A673 (cell line): ENCODE data around the gene PRKG1. TPM values are rescaled to one million over a fixed set of nuclear protein-coding genes. Genes with fewer than 3 reads are reported as not detected.

Experiments
- BruUV-seq: library from RNA; stranded (reverse); fragments of 400-500 nt; replicated peaks from 2 replicates; lab custom pipeline; 2021; lab: Mats Ljungman, UMichigan
- CTCF ChIA-PET: fragments of 300-600 bp; sonication (Branson Sonifier 250); formaldehyde crosslinking; loops from one replicate; lab custom pipeline; 2022; ENCODE audit warnings: antibody characterized with exemption; lab: Charles Lee
- POLR2A ChIA-PET: fragments of 300-600 bp; sonication (Branson Sonifier 250); formaldehyde crosslinking; loops from one replicate; lab custom pipeline; 2022; ENCODE audit warnings: antibody characterized with exemption; ENCODE audit not compliant: low non-redundant PET; lab: Charles Lee
- DNase-seq: peaks from one replicate; pipeline ENCODE4 v3.0.0-alpha.2; 2015; ENCODE audit warnings: low spot score
- H3K27ac ChIP-seq: fragments of 200-600 bp; sonication (generic); 2 replicates; pipeline ENCODE4 v1.5.1; 2016; ENCODE audit warnings: mixed run types, low read depth, mild to moderate bottlenecking, mixed read lengths, antibody characterized with exemption, low read length; ENCODE audit not compliant: poor library complexity, severe bottlenecking
- H3K27me3 ChIP-seq: fragments of 200-600 bp; sonication (generic); replicated peaks from 2 replicates; pipeline ENCODE4 v1.6.1; 2017; ENCODE audit warnings: mixed run types, low read depth, mild to moderate bottlenecking, mixed read lengths, antibody characterized with exemption, low read length; ENCODE audit not compliant: insufficient read depth, poor library complexity
- H3K36me3 ChIP-seq: fragments of 200-600 bp; sonication (generic); 2 replicates; pipeline ENCODE4 v1.6.1; 2016; ENCODE audit warnings: mixed run types, mild to moderate bottlenecking, mixed read lengths, antibody characterized with exemption, low read length; ENCODE audit not compliant: insufficient read depth, poor library complexity, severe bottlenecking
- H3K4me1 ChIP-seq: fragments of 200-600 bp; sonication (generic); 2 replicates; pipeline ENCODE4 v1.6.1; 2017; ENCODE audit warnings: mixed run types, mild to moderate bottlenecking, mixed read lengths, antibody characterized with exemption, low read length; ENCODE audit not compliant: insufficient read depth, poor library complexity, severe bottlenecking
- H3K4me3 ChIP-seq: fragments of 200-600 bp; sonication (generic); 2 replicates; pipeline ENCODE4 v1.5.1; 2016; ENCODE audit warnings: low read depth, mixed run types, mild to moderate bottlenecking, mixed read lengths, low read length; ENCODE audit not compliant: poor library complexity, severe bottlenecking
- H3K9me3 ChIP-seq: fragments of 200-600 bp; sonication (generic); 2 replicates; pipeline ENCODE4 v1.6.1; 2016; ENCODE audit warnings: mixed run types, low read depth, mild to moderate bottlenecking, mixed read lengths, antibody characterized with exemption, low read length; ENCODE audit not compliant: poor library complexity, severe bottlenecking
- CTCF ChIP-seq: fragments of 300-800, 200-600 bp; sonication (generic); conservative IDR thresholded peaks from 2 replicates; pipeline ENCODE4 v1.5.1; 2017; ENCODE audit warnings: low read depth, mild to moderate bottlenecking, antibody characterized with exemption, low read length, moderate library complexity, mixed read lengths
- EZH2 ChIP-seq: fragments of 200-600 bp; sonication (generic); IDR thresholded peaks from 2 replicates; pipeline ENCODE4 v1.6.1; 2017; ENCODE audit warnings: borderline replicate concordance, low read depth, mild to moderate bottlenecking, mixed read lengths, antibody characterized with exemption, low read length; ENCODE audit not compliant: poor library complexity, severe bottlenecking
- intact Hi-C: fragments of 100-400 bp; cut with micrococcal nuclease; formaldehyde crosslinking; loops from one replicate; pipeline ENCODE4 v1.10.0; 2022; ENCODE audit not compliant: unreplicated experiment
- total RNA-seq: library from RNA; stranded (reverse); gene quantifications from 2 replicates; pipeline ENCODE4 v1.2.3, GENCODE V29; 2021

Gene PRKG1
- total RNA-seq, 1 experiment from 2014 or later, result 0.58 TPM

DNA sequence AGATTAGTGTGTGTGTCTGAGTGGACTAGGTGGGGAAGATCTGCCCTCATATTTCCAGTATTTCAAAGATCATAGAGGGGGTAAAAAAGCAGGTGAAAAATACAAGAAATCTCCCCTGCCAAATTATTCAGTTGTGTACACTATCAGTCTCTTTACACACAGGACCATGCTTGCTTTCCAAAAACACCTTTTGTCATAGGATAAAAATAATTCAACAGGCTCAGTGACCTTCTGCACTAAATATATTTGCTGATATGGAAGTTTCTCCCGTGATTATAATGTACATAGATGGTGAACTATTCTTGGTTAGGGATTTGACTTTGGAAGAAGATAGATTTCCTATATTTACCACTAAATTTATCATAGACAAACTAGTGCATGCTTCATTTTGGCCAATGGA is 649.8 kb downstream of the PRKG1 start:
- Histone ChIP-seq H3K4me3 (no peak overlapping the region), H3K9me3 (no peaks in the 10 kb centered on the region), H3K27ac (no peak overlapping the region), H3K27me3 (peaks cover 4% of the 10 kb centered on the region), H3K4me1 (no peaks in the 10 kb centered on the region), H3K36me3 (no peaks in the 10 kb centered on the region)
- DNase-seq, result no peak
- intact Hi-C loops, result no loop called here
- no peak for TF ChIP-seq CTCF
- TF ChIP-seq EZH2, result no peak
- BruUV-seq, result no TSS peak
- POLR2A ChIA-PET, result no interaction called here
- CTCF ChIA-PET, result no interaction called here

GRCh38 chr10:51729822-51730555 is 655.7 kb downstream of the PRKG1 start:
- Histone ChIP-seq H3K9me3 (no peaks in the 10 kb centered on the region), H3K36me3 (no peaks in the 10 kb centered on the region), H3K4me3 (no peak overlapping the region), H3K4me1 (no peaks in the 10 kb centered on the region), H3K27ac (no peak overlapping the region), H3K27me3 (peaks cover 4% of the 10 kb centered on the region)
- ChIA-PET CTCF (interaction anchor here (0.6 kb wide), 1 partner anchor 74 kb away, joined by 5 read pairs; no protein-coding TSS in a partner anchor), POLR2A (no interaction called here)
- no peak for TF ChIP-seq EZH2
- TF ChIP-seq CTCF, result no peak
- no TSS peak for BruUV-seq
- DNase-seq, result no peak
- intact Hi-C loops, result no loop called here

DNA sequence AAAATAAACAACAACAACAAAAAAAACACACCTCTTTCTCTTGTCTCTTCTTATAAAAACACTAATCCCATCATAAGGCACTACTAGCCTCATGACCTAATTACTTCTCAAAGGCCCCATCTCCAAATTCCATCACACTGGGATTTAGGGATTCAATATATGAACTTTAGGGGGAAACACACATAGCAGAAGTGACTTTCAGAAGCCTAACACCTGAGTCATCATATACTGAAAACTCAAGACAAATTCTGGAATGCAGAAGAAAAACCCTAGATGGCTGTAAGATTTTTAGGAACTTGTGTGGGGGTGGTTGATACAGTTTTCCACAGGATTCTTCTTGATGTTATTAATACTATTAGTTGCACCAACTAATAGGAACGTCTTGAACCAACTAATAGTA is 658.8 kb downstream of the PRKG1 start:
- Histone ChIP-seq H3K4me3 (no peak overlapping the region), H3K27me3 (peaks cover 4% of the 10 kb centered on the region), H3K4me1 (no peaks in the 10 kb centered on the region), H3K36me3 (no peaks in the 10 kb centered on the region), H3K27ac (no peak overlapping the region), H3K9me3 (no peaks in the 10 kb centered on the region)
- BruUV-seq, result no TSS peak
- no peak for DNase-seq
- intact Hi-C loops, result no loop called here
- ChIA-PET CTCF (no interaction called here), POLR2A (no interaction called here)
- no peak for TF ChIP-seq EZH2
- no peak for TF ChIP-seq CTCF
